ENCODE data around the gene RYR3.

The RYR3 gene

DNA sequence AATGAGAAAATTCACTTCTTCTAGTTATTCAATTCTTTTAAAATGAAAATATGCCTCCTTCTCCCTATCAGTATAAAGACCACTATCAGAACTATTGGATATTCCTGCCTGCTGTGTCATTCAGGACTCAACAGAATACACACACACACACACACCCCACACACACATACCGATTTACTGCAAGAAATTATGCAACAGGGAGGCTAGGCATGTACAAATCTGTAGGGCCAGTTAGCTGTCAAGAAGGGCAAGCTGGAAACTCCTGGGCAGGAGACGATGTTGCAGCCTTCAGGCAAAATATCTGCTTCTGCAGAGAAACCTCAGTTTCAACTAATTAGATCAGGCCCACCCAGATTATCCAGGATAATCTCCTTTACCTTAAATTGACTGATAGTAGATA is 13.9 kb upstream of the RYR3 start:
- no peaks in the 10 kb centered on the region for H3K9me3 ChIP-seq
- no peaks in the 10 kb centered on the region for H3K4me1 ChIP-seq
- no peak for DNase-seq
- no peaks in the 10 kb centered on the region for H3K27me3 ChIP-seq
- no peak for TF ChIP-seq CTCF (IDR thresholded peaks at IDR 0.05; ENCODE audit: low read depth, low read length)
- H3K4me3 ChIP-seq (ENCODE audit: low read depth, low read length), result no peak overlapping the region
- no peaks in the 10 kb centered on the region for H3K36me3 ChIP-seq

DNA sequence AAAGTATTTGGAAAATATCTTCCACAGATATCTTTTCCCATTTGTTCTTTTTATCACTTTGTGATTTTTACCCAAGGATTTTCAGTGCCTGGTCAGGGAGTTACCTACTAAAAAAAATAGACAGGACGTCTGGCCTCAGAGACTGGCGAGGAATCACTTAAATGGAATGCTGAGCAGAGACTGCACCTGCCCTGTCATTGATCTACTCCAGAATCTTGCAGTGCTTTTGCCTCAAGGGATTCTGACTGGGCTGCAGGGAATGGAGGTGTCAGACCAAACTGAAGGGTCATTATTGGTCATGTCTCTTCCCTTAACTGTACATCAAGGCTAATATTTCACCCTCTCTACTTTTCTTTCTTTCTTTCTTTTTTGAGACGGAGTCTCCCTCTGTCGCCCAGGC is 12.1 kb upstream of the RYR3 start:
- Histone ChIP-seq H3K4me3 (ENCODE audit: low read depth, low read length) (no peak overlapping the region), H3K9me3 (no peaks in the 10 kb centered on the region), H3K36me3 (no peaks in the 10 kb centered on the region), H3K27me3 (no peaks in the 10 kb centered on the region), H3K4me1 (peaks cover 3% of the 10 kb centered on the region; the same call in 1 of the 2 replicates)
- TF ChIP-seq CTCF (IDR thresholded peaks at IDR 0.05; ENCODE audit: low read depth, low read length), result no peak
- DNase-seq, result no peak

DNA sequence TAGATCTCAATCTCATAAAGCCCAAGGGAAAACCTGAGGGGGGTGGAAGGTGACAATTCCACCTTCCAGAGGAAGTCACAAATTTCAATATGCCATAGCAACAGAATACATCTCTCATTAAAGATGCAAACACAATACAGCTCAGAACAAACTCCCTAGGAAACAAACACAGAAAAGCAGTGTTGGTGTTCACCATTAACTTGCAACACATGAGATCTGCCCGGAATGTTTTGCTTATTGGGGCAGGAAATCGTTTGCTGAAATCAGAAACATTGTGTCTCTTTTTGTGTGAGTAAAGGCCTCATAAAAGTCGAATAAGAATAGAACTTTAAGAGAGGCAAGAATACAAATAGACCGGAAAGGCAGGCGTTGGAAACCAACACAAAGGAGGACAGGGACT is 5.8 kb upstream of the RYR3 start:
- Histone ChIP-seq H3K4me1 (peaks cover 3% of the 10 kb centered on the region; the same call in 1 of the 2 replicates), H3K9me3 (no peaks in the 10 kb centered on the region), H3K36me3 (no peaks in the 10 kb centered on the region), H3K27me3 (peaks cover 10% of the 10 kb centered on the region), H3K4me3 (ENCODE audit: low read depth, low read length) (no peak overlapping the region)
- TF ChIP-seq CTCF (IDR thresholded peaks at IDR 0.05; ENCODE audit: low read depth, low read length), result no peak
- DNase-seq, result no peak

- peaks cover 53% of the 10 kb centered on the region for H3K27me3 ChIP-seq
- TF ChIP-seq CTCF (IDR thresholded peaks at IDR 0.05; ENCODE audit: low read depth, low read length), result peak; percentile 54
- DNase-seq, result peak; percentile 42
Measured at GRCh38 chr15:33309602-33310276, 1.0 kb upstream of the RYR3 start.

GRCh38 chr15:33311312-33311971 is 675 bp downstream of the RYR3 start:
- Histone ChIP-seq H3K27me3 (peaks cover 54% of the 10 kb centered on the region), H3K4me3 (ENCODE audit: low read depth, low read length) (no peak overlapping the region), H3K9me3 (no peaks in the 10 kb centered on the region; the same call in 1 of the 2 replicates), H3K4me1 (no peaks in the 10 kb centered on the region), H3K36me3 (no peaks in the 10 kb centered on the region)
- TF ChIP-seq CTCF (IDR thresholded peaks at IDR 0.05; ENCODE audit: low read depth, low read length), result no peak
- no peak for DNase-seq

More at GRCh38 chr15:33309602-33310276, 1.0 kb upstream of the RYR3 start:
- Histone ChIP-seq H3K36me3 (no peaks in the 10 kb centered on the region), H3K4me1 (no peaks in the 10 kb centered on the region), H3K4me3 (ENCODE audit: low read depth, low read length) (no peak overlapping the region), H3K9me3 (no peaks in the 10 kb centered on the region; the same call in 1 of the 2 replicates)

GRCh38 chr15:33313491-33313890 is 2.7 kb downstream of the RYR3 start:
- no peak for DNase-seq
- no peaks in the 10 kb centered on the region for H3K36me3 ChIP-seq
- TF ChIP-seq CTCF (IDR thresholded peaks at IDR 0.05; ENCODE audit: low read depth, low read length), result no peak
- H3K4me3 ChIP-seq (ENCODE audit: low read depth, low read length), result no peak overlapping the region
- no peaks in the 10 kb centered on the region for H3K4me1 ChIP-seq
- H3K9me3 ChIP-seq, result no peaks in the 10 kb centered on the region; the same call in 1 of the 2 replicates
- peaks cover 70% of the 10 kb centered on the region for H3K27me3 ChIP-seq
